RWPE1 (cell line): ENCODE data around the gene IMPACT.

ENCODE experiments used
- CTCF ChIA-PET: fragments of 350-600 bp; sonication (Branson Sonifier 250); formaldehyde crosslinking; extraction: SDS; loops from one replicate; lab custom pipeline; 2021; lab: Yijun Ruan, JAX
- POLR2A ChIA-PET: fragments of 400-600 bp; formaldehyde crosslinking; extraction: SDS; loops from one replicate; lab custom pipeline; 2020; ENCODE audit warnings: antibody characterized with exemption; ENCODE audit not compliant: low non-redundant PET; lab: Yijun Ruan, JAX
- DNase-seq: peaks from one replicate; pipeline ENCODE4 v3.0.0; 2012; ENCODE audit warnings: low spot score
- H3K27ac ChIP-seq: fragments of 450-650 bp; 2 replicates; pipeline ENCODE4 v1.5.1; 2017
- TF ChIP-seq, protein P1 (sequence below): fragments of 450-650 bp; conservative IDR thresholded peaks from 2 replicates; pipeline ENCODE4 v1.5.1; 2017; ENCODE audit warnings: low read depth, mild to moderate bottlenecking

IMPACT gene

GRCh38 chr18:24465486-24465885 is 39.0 kb downstream of the IMPACT start:
- ChIA-PET CTCF (no interaction called here), POLR2A (no interaction called here)
- H3K27ac ChIP-seq, result no peak overlapping the region
- DNase-seq, result no peak
- TF ChIP-seq, protein P1, sequence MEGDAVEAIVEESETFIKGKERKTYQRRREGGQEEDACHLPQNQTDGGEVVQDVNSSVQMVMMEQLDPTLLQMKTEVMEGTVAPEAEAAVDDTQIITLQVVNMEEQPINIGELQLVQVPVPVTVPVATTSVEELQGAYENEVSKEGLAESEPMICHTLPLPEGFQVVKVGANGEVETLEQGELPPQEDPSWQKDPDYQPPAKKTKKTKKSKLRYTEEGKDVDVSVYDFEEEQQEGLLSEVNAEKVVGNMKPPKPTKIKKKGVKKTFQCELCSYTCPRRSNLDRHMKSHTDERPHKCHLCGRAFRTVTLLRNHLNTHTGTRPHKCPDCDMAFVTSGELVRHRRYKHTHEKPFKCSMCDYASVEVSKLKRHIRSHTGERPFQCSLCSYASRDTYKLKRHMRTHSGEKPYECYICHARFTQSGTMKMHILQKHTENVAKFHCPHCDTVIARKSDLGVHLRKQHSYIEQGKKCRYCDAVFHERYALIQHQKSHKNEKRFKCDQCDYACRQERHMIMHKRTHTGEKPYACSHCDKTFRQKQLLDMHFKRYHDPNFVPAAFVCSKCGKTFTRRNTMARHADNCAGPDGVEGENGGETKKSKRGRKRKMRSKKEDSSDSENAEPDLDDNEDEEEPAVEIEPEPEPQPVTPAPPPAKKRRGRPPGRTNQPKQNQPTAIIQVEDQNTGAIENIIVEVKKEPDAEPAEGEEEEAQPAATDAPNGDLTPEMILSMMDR, result no peak

GRCh38 chr18:24466771-24467170 is 40.3 kb downstream of the IMPACT start:
- DNase-seq, result no peak
- TF ChIP-seq, protein P1, result no peak
- H3K27ac ChIP-seq, result no peak overlapping the region
- POLR2A ChIA-PET, result no interaction called here
- CTCF ChIA-PET, result no interaction called here

DNA sequence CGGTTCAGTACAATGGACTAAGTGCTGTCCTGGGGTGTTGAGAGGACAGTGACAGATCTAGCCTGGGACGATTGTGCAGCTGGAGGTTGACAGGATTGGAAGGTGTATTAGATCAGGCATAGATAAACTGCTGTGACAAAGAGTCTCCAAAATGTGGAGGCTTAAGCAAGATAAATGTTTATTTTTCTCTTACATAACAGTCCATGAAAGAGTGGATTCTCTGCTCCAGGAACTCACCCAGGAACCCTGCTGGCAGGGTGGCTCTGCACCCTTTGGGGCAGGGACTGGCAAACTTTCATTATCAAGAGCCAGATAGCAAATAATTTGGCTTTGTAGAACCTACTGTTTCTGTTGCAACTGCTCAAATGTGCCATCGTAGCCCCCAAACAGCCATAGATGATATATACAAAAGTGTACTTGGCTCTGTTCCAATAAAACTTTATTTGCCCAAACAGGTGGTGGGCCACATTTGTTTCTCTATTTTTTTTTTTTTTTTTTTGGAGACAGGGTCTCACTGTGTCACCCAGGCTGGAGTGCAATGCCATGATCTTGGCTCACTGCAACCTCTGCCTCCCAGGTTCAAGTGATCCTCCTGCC is 43.6 kb downstream of the IMPACT start:
- ChIA-PET CTCF (no interaction called here), POLR2A (no interaction called here)
- TF ChIP-seq, protein P1, result no peak
- DNase-seq, result no peak
- no peak overlapping the region for H3K27ac ChIP-seq

DNA sequence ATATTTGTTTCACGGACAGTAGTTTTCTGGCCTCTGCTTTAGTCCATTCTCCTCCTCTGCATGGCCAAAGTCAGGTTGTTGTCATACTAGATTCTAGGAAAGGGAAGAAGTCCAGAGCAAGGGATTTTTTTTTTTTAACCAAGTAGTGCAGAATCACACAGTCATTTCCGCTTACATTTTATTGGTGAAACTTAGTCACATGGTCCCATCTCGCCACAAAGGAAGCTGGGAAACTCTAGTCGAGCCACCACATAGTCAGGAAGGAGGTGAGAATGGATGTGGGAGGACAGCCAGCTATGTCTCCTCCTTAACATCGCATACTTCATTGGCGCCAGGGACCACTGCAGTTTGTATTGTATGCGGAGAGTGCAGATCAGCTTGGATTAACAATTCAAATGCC is 44.3 kb downstream of the IMPACT start:
- TF ChIP-seq, protein P1, result no peak
- ChIA-PET CTCF (no interaction called here), POLR2A (no interaction called here)
- DNase-seq, result no peak
- no peak overlapping the region for H3K27ac ChIP-seq

DNA sequence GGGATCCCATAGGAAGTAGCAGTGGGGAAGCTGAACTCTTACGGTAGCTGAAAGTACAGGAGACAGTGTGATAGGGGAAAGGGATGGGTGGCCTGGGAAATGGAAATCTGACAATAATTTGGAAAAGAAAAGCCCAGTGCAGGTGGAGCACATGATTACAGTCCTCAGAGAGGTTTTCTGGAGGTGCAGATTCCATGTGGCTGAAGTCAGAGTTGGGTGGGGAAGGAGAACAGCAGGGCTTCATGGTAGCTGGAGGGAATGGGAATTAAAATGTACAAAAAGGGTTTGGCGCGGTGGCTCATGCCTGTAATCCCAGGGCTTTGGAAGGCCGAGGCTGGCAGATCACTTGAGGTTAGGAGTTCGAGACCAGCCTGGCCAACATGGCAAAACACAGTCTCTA is 46.1 kb downstream of the IMPACT start:
- ChIA-PET CTCF (no interaction called here), POLR2A (no interaction called here)
- TF ChIP-seq, protein P1, result no peak
- no peak overlapping the region for H3K27ac ChIP-seq
- no peak for DNase-seq

DNA sequence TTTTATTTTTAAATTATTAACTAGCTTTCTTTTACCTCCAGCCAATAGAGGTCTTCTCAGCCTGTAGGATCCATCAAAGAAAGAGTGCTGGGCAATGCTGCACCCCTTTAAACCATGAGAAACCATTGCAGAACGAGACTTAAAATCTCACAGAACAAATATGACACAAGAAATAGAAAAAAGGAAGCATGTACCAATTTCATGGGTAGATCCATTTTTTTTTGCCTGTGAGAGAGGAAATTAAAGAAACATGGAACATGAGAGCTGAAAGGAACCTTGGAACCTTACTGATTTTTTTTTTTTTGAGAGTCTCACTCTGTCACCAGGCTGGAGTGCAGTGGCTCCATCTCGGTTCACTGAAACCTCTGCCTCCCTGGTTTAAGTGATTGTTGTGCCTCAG is 47.9 kb downstream of the IMPACT start:
- TF ChIP-seq, protein P1, result no peak
- H3K27ac ChIP-seq, result no peak overlapping the region
- no peak for DNase-seq
- ChIA-PET POLR2A (no interaction called here), CTCF (interaction anchor here (0.5 to 0.9 kb wide), 3 partner anchors 15 to 254 kb away, joined by 3 read pairs; no protein-coding TSS in a partner anchor)
